Vagina (tissue), 2 donors: ENCODE data around the gene ANAPC4. TPM values are rescaled to one million over a fixed set of nuclear protein-coding genes. Genes with fewer than 3 reads are reported as not detected.

Experiments
- DNase-seq, 2 donors: peaks; one replicate each; pipeline ENCODE4 v3.0.0-alpha.2; 2017; ENCODE audit errors: extremely low spot score in 2 of 2
- H3K27ac ChIP-seq: fragments of 200-600 bp; sonication (generic); one replicate; pipeline ENCODE4 v1.5.1; 2019
- H3K27me3 ChIP-seq: fragments of 200-600 bp; sonication (generic); one replicate; pipeline ENCODE4 v1.5.1; 2019
- H3K36me3 ChIP-seq, 2 donors: fragments of 200-600 bp; sonication (generic); one replicate each; pipeline ENCODE4 v1.5.1; 2017 to 2019
- H3K4me1 ChIP-seq: fragments of 200-600 bp; sonication (generic); one replicate; pipeline ENCODE4 v1.5.1; 2019
- H3K4me3 ChIP-seq, 2 donors: fragments of 200-600 bp; sonication (generic); 1 replicate in 1 of 2; 2 replicates in 1 of 2; pipeline ENCODE4 v1.5.1; 2016 to 2019
- H3K9me3 ChIP-seq: fragments of 200-600 bp; sonication (generic); one replicate; pipeline ENCODE4 v1.5.1; 2019
- POLR2A ChIP-seq, 2 donors: fragments of 450-650 bp; IDR thresholded peaks; one replicate each; pipeline ENCODE4 v1.6.1; 2017; ENCODE audit warnings: antibody characterized with exemption in 2 of 2, mild to moderate bottlenecking in 2 of 2, moderate library complexity in 2 of 2
- POLR2AphosphoS5 ChIP-seq, 2 donors: sonication (generic); formaldehyde crosslinking; IDR thresholded peaks; one replicate each; pipeline ENCODE4 v1.9.0; 2017; ENCODE audit warnings: antibody characterized with exemption in 2 of 2, mild to moderate bottlenecking in 2 of 2, low read depth in 1 of 2; ENCODE audit not compliant: insufficient read depth in 1 of 2
- intact Hi-C: fragments of 100-400 bp; cut with DNase I; formaldehyde crosslinking; loops from one replicate; pipeline ENCODE4 v1.15.1; 2023
- total RNA-seq: library from RNA; depleted of rRNA; stranded (reverse); fragments of >200 nt; gene quantifications from one replicate; pipeline ENCODE4 v1.2.3, GENCODE V29; 2016
- TF ChIP-seq, protein P1 (sequence below), 3 experiments: fragments of 450-650 bp in 2 of 3; fragments of 200-600 bp in 1 of 3; sonication (generic) in 1 of 3; IDR thresholded peaks; one replicate each; pipeline ENCODE4 v1.5.1; 2017 to 2019; ENCODE audit warnings: antibody characterized with exemption in 3 of 3, mild to moderate bottlenecking in 2 of 3, moderate library complexity in 2 of 3

The ANAPC4 gene
- total RNA-seq, 1 donor from 2014 or later, result 33.6 TPM

DNA sequence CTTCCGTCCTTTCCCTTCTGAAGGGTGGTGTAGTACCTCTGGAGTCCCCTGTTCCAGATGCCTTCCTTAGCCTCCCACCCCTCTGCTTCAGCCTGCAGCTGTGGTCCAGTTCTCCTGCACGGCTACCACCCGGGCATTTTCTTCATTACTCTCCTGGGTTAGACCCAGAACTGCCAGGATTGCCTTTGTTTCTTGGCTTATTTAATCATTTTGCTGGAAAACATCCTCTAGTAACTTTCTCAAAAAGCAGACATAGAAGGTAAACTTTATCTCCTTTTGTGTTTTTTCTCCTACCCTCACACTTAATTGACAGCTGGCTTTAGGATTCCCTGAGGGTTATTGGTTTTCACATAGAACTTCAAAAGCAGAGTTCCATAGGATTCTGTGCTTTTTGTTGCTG lies 20.2 kb downstream of the ANAPC4 start:
- DNase-seq, result no peak
- H3K4me3 ChIP-seq, result no peak overlapping the region
- H3K27me3 ChIP-seq, result no peaks in the 10 kb centered on the region
- peaks cover 0 to 56% of the 10 kb centered on the region in 2 donors for H3K36me3 ChIP-seq
- intact Hi-C loops, result no loop called here
- TF ChIP-seq, protein P1, sequence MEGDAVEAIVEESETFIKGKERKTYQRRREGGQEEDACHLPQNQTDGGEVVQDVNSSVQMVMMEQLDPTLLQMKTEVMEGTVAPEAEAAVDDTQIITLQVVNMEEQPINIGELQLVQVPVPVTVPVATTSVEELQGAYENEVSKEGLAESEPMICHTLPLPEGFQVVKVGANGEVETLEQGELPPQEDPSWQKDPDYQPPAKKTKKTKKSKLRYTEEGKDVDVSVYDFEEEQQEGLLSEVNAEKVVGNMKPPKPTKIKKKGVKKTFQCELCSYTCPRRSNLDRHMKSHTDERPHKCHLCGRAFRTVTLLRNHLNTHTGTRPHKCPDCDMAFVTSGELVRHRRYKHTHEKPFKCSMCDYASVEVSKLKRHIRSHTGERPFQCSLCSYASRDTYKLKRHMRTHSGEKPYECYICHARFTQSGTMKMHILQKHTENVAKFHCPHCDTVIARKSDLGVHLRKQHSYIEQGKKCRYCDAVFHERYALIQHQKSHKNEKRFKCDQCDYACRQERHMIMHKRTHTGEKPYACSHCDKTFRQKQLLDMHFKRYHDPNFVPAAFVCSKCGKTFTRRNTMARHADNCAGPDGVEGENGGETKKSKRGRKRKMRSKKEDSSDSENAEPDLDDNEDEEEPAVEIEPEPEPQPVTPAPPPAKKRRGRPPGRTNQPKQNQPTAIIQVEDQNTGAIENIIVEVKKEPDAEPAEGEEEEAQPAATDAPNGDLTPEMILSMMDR (IDR thresholded peaks at IDR 0.05), result no peak
- TF ChIP-seq POLR2AphosphoS5 (IDR thresholded peaks at IDR 0.05; ENCODE audit: insufficient read depth in 1 of 2, low read depth in 1 of 2) (no peak), POLR2A (IDR thresholded peaks at IDR 0.05) (no peak)
- H3K4me1 ChIP-seq, result no peaks in the 10 kb centered on the region
- no peak overlapping the region for H3K27ac ChIP-seq
- no peaks in the 10 kb centered on the region for H3K9me3 ChIP-seq

DNA sequence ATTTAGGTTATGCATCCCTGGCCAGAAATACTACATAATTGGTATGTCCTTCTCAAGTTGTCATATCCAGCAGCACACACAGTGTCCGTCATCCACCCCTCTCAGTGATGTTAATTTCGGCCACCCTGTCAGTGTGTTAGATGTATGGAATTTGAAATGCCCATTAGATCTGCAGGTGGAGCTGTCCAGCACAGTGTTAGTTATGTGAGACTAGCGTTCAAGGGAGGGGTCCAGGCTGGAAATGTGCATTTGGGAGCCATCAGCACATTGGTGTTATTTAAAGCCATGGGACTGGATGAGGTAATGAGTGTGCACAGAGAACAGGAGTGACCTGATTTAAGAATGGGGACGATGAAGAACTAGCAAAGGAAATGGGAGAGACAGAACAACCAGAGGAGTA lies 22.4 kb downstream of the ANAPC4 start:
- no peak for DNase-seq
- TF ChIP-seq, protein P1 (IDR thresholded peaks at IDR 0.05), result no peak
- TF ChIP-seq POLR2A (IDR thresholded peaks at IDR 0.05) (no peak), POLR2AphosphoS5 (IDR thresholded peaks at IDR 0.05; ENCODE audit: insufficient read depth in 1 of 2, low read depth in 1 of 2) (no peak)
- peaks cover 0 to 44% of the 10 kb centered on the region in 2 donors for H3K36me3 ChIP-seq

DNA sequence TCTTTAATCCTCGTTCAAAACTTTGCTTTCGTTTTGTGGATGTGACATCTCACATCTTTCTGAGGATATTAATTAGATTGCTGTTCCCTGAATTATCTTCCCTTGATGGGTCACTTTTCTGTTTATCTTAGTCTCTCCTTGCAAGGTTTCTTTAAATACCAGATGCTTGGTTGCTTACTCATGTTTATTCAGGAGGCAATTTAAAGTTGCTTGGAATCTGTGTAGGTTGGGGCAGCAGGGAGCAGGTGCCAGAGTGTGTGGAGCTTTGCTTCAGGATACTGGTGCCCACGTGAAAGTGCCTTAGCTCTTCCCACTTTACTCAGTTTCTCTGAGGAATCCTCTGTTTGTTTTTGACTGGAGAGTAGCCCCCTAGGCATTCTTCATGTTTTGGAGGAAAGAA lies 24.0 kb downstream of the ANAPC4 start:
- H3K4me3 ChIP-seq, result no peak overlapping the region
- intact Hi-C loops, result no loop called here
- H3K4me1 ChIP-seq, result no peaks in the 10 kb centered on the region
- H3K9me3 ChIP-seq, result no peaks in the 10 kb centered on the region
- TF ChIP-seq POLR2AphosphoS5 (IDR thresholded peaks at IDR 0.05; ENCODE audit: insufficient read depth in 1 of 2, low read depth in 1 of 2) (no peak), POLR2A (IDR thresholded peaks at IDR 0.05) (no peak)
- TF ChIP-seq, protein P1 (IDR thresholded peaks at IDR 0.05), result no peak
- DNase-seq, result no peak
- H3K27ac ChIP-seq, result no peak overlapping the region
- H3K27me3 ChIP-seq, result no peaks in the 10 kb centered on the region
- H3K36me3 ChIP-seq, result peaks cover 0 to 42% of the 10 kb centered on the region in 2 donors

More for the DNA sequence above, 22.4 kb downstream of the ANAPC4 start:
- Histone ChIP-seq H3K9me3 (no peaks in the 10 kb centered on the region), H3K27me3 (no peaks in the 10 kb centered on the region), H3K4me3 (no peak overlapping the region), H3K4me1 (no peaks in the 10 kb centered on the region), H3K27ac (no peak overlapping the region)
- intact Hi-C loops, result no loop called here

DNA sequence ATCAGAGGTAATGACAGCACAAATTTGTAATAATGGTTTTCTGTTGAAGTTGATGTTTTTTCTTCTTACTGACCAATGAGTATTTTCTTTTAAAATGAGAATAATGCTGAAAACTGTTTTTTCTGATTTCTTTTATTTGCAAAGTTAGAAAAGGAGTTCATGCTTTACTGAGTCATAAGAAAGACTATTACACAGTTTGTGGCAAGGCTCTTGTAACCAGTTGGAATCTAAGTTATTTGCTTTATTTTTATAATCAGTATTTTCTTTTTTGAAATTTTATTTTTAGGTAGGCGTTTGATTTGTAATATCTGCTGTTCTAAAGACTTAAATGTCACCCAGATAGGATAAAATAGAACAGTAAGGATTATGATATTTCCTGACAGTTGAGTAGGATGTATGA lies 25.5 kb downstream of the ANAPC4 start:
- intact Hi-C loops, result no loop called here
- TF ChIP-seq, protein P1 (IDR thresholded peaks at IDR 0.05), result no peak
- TF ChIP-seq POLR2A (IDR thresholded peaks at IDR 0.05) (no peak), POLR2AphosphoS5 (IDR thresholded peaks at IDR 0.05; ENCODE audit: insufficient read depth in 1 of 2, low read depth in 1 of 2) (no peak)
- H3K36me3 ChIP-seq, result peaks cover 0 to 42% of the 10 kb centered on the region in 2 donors

DNA sequence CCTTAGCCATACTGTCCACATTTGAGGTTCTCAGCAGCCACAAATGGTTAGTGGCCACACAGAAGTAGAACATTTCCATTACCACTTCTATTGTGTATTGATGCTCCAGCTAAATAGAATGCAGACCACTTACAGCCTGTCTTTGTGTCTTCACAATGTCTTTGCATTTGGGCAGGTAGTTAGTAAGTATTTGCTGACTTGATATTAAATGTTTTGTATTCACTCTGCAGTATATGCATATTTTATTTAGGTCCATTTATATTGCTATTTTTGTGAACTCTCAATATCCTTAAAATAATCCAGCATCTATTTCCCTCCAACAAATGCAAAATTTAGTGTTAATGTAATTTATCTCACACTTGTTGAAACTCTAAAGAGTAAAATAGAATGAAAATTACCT lies 26.6 kb downstream of the ANAPC4 start:
- TF ChIP-seq POLR2AphosphoS5 (IDR thresholded peaks at IDR 0.05; ENCODE audit: insufficient read depth in 1 of 2, low read depth in 1 of 2) (no peak), POLR2A (IDR thresholded peaks at IDR 0.05) (no peak)
- TF ChIP-seq, protein P1 (IDR thresholded peaks at IDR 0.05), result no peak
- Histone ChIP-seq H3K27ac (no peak overlapping the region), H3K9me3 (no peaks in the 10 kb centered on the region), H3K4me3 (no peak overlapping the region), H3K36me3 (peaks cover 0 to 51% of the 10 kb centered on the region in 2 donors), H3K4me1 (no peaks in the 10 kb centered on the region), H3K27me3 (no peaks in the 10 kb centered on the region)
- no peak for DNase-seq
- intact Hi-C loops, result no loop called here

More for the DNA sequence above, 25.5 kb downstream of the ANAPC4 start:
- DNase-seq, result no peak
- Histone ChIP-seq H3K4me3 (no peak overlapping the region), H3K27me3 (no peaks in the 10 kb centered on the region), H3K27ac (no peak overlapping the region), H3K9me3 (no peaks in the 10 kb centered on the region), H3K4me1 (no peaks in the 10 kb centered on the region)
